Measurements from ENCODE around the gene KREMEN2.

The KREMEN2 gene

DNA sequence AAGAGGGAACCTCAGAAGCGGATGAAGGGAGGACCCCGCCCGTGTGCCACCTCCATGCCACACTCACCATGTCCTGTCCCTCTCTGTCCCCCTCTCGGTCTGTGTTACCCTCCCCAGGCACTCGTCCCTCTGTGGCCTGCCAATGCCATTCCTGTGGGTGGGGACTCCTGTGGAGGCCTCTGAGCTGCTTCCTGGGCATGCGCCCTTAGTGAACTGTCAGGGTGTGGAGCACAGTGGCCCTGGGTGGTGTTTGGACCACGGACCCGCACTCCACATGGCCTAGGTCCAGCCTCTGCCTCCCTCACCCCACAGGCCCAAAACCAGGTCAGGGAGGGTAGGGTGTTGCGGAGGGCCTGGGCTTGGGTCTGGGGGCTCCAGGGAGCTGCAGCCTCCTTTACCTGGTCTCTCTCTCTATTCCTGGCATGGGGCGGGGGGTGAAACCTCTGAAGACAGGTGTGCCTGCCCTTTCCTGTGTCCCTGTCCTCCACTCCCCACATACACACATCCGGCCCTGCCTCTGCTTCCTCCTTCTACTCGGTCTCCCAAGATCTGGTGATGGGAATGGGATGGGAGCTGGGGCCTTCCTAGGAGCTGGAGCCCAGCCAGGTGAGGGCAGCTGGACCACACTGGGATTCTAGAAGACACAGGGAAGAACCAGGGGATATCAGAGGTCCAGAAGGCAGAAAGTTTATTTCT, 27.6 kb downstream of the KREMEN2 start:
- DNase-seq (ENCODE audit: insufficient read length, low spot score) (no peak), FAIRE-seq (no peak)
- TF ChIP-seq SPI1 (IDR thresholded peaks at IDR 0.05; ENCODE audit: low read depth, low read length) (no peak), POU2F2 (IDR thresholded peaks at IDR 0.05; ENCODE audit: low read depth, low read length) (no peak), TAF1 (IDR thresholded peaks at IDR 0.05; ENCODE audit: low read depth, low read length) (no peak)

DNA sequence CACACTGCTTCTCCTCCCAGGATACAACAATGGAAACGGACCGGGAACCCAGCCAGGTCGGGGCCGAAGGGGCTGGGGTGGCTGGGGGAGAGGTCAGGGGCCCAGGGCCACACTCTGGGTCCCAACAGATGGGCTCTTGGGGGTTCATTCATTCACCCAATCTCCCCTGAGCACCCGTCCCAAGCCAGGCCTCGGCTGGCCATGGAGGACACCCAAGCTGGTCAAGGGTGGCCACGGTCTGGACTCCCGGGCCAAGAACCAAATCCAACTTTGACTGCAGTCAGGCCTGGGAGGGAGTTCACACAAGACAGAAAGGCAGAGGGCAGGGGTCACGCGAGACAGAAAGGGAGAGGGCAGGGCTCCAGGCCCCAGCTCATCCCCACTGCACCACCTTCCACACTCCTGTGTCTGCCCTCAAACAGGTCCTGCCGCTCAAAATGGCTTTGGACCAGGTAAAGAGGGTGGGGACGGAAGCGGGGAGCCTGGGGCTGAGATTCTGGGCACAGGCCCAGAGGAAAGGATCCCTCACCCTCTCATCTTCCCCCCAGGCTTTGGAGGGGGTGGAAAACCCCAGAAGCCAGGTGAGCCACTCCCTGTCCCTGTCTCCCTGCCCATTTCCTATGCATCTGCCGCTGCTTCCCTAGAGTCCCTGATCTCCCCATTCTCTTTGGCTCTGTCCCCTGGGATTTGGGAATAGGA, 28.5 kb downstream of the KREMEN2 start:
- FAIRE-seq: no peak
- TF ChIP-seq POLR2AphosphoS5 (IDR thresholded peaks at IDR 0.05; ENCODE audit: low read depth, low read length) (no peak), PAX5 (IDR thresholded peaks at IDR 0.05; ENCODE audit: insufficient read depth, low read length, severe bottlenecking) (no peak), TAF1 (IDR thresholded peaks at IDR 0.05; ENCODE audit: low read depth, low read length) (no peak), POU2F2 (IDR thresholded peaks at IDR 0.05; ENCODE audit: low read depth, low read length) (no peak), POLR2A (IDR thresholded peaks at IDR 0.05; ENCODE audit: low read depth, low read length) (no peak), SPI1 (IDR thresholded peaks at IDR 0.05; ENCODE audit: low read depth, low read length) (no peak)

DNA sequence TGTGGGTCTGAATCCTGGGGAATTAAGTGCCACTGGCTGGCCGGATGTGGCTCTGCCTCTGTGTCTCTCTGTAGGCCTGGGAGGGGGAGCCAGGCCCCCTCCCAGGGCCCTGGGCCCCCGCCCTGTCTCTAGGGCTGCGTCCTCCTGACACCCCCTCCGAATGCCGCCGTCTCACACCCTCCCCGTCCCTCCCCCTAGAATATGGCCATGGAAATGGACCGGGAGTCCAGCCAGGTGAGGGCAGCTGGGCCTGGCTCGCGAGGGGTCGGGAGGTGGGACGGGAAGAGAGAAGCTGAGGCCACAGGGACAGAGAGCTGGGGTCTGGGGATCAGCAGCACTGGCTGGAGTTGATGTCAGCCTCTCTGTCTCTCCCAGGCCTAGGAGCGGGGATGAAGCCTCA, 32.2 kb downstream of the KREMEN2 start:
- FAIRE-seq (no peak), DNase-seq (ENCODE audit: insufficient read length, low spot score) (no peak)
- TF ChIP-seq POU2F2 (IDR thresholded peaks at IDR 0.05; ENCODE audit: low read depth, low read length): no peak
- no peak for TF ChIP-seq PAX5 (IDR thresholded peaks at IDR 0.05; ENCODE audit: insufficient read depth, low read length, severe bottlenecking)
- TF ChIP-seq TAF1 (IDR thresholded peaks at IDR 0.05; ENCODE audit: low read depth, low read length): no peak
- TF ChIP-seq SPI1 (IDR thresholded peaks at IDR 0.05; ENCODE audit: low read depth, low read length): no peak
- no peak for TF ChIP-seq POLR2A (IDR thresholded peaks at IDR 0.05; ENCODE audit: low read depth, low read length)
- TF ChIP-seq POLR2AphosphoS5 (IDR thresholded peaks at IDR 0.05; ENCODE audit: low read depth, low read length): no peak

More for the DNA sequence above, 28.5 kb downstream of the KREMEN2 start:
- DNase-seq (ENCODE audit: insufficient read length, low spot score): no peak

DNA sequence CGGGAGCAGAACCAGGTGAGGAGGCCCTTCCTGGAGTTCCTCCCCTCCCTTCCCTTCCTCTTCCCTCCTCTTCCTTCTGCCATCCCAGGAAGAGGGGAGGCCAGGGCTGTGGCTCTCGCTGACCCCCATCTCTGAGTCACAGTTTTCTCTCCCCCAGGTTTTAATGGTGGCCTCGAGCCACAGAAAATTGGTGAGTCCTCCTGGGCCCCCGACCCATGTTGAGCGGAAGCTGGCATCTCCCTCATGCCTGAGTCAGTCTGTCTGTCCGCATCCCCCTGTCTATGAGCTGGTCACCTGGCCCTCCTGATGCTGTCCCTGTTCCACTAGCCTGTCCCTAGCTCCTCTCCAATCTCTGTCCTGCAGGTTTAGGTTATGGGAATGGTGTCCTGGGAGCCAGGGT, 35.9 kb downstream of the KREMEN2 start:
- DNase-seq (ENCODE audit: insufficient read length, low spot score) (no peak), FAIRE-seq (no peak)
- TF ChIP-seq PAX5 (IDR thresholded peaks at IDR 0.05; ENCODE audit: insufficient read depth, low read length, severe bottlenecking): no peak
- no peak for TF ChIP-seq POLR2A (IDR thresholded peaks at IDR 0.05; ENCODE audit: low read depth, low read length)
- no peak for TF ChIP-seq POU2F2 (IDR thresholded peaks at IDR 0.05; ENCODE audit: low read depth, low read length)
- TF ChIP-seq POLR2AphosphoS5 (IDR thresholded peaks at IDR 0.05; ENCODE audit: low read depth, low read length): no peak
- no peak for TF ChIP-seq SPI1 (IDR thresholded peaks at IDR 0.05; ENCODE audit: low read depth, low read length)
- TF ChIP-seq TAF1 (IDR thresholded peaks at IDR 0.05; ENCODE audit: low read depth, low read length): no peak

DNA sequence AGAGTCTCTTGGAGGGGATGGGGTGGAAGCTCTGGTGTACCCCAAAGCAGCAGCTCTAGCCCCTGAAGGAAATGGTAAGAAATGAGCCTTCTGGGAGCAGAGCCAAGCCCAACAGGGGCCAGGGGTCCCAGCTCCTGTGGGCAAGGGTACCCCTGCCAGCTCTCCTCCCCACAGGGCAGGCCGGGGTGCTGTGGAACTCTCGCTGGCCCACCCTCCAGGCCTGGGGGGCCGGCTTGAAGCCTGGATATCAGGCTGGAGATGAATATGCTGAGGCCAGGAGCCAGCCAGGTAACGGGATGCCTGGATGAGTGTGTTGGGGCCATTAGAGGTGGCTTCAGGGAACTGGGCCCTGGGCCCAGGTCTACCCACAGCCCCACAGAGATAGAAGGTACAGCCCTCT, 36.5 kb downstream of the KREMEN2 start:
- no peak for FAIRE-seq
- TF ChIP-seq PAX5 (IDR thresholded peaks at IDR 0.05; ENCODE audit: insufficient read depth, low read length, severe bottlenecking) (no peak), POU2F2 (IDR thresholded peaks at IDR 0.05; ENCODE audit: low read depth, low read length) (no peak), SPI1 (IDR thresholded peaks at IDR 0.05; ENCODE audit: low read depth, low read length) (no peak), POLR2AphosphoS5 (IDR thresholded peaks at IDR 0.05; ENCODE audit: low read depth, low read length) (no peak), TAF1 (IDR thresholded peaks at IDR 0.05; ENCODE audit: low read depth, low read length) (no peak)
- DNase-seq (ENCODE audit: insufficient read length, low spot score): no peak

DNA sequence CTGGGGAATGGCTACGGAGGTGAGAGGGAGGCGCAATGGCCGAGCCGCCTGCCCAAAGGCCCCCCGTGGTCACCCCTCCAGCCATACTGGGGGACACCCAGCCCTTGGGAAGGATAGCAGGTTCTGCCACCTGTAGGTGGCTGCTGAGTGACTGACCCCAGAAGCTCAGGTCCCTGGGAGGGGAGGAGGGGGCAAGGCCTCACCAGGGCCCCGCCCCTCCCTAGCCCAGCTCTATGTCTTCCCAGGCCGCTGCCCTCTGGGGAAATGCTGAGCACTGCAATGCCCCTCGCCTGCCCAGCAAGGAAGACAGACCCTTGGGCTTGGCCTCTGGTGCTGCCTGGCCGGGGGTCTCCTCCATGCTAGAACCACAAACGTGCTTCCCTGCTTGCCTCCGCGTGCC, 37.2 kb downstream of the KREMEN2 start:
- FAIRE-seq: no peak
- DNase-seq (ENCODE audit: insufficient read length, low spot score): no peak
- TF ChIP-seq TAF1 (IDR thresholded peaks at IDR 0.05; ENCODE audit: low read depth, low read length): no peak
- no peak for TF ChIP-seq SPI1 (IDR thresholded peaks at IDR 0.05; ENCODE audit: low read depth, low read length)
- no peak for TF ChIP-seq POU2F2 (IDR thresholded peaks at IDR 0.05; ENCODE audit: low read depth, low read length)
- TF ChIP-seq PAX5 (IDR thresholded peaks at IDR 0.05; ENCODE audit: insufficient read depth, low read length, severe bottlenecking): no peak
- no peak for TF ChIP-seq POLR2AphosphoS5 (IDR thresholded peaks at IDR 0.05; ENCODE audit: low read depth, low read length)
- TF ChIP-seq POLR2A (IDR thresholded peaks at IDR 0.05; ENCODE audit: low read depth, low read length): no peak

DNA sequence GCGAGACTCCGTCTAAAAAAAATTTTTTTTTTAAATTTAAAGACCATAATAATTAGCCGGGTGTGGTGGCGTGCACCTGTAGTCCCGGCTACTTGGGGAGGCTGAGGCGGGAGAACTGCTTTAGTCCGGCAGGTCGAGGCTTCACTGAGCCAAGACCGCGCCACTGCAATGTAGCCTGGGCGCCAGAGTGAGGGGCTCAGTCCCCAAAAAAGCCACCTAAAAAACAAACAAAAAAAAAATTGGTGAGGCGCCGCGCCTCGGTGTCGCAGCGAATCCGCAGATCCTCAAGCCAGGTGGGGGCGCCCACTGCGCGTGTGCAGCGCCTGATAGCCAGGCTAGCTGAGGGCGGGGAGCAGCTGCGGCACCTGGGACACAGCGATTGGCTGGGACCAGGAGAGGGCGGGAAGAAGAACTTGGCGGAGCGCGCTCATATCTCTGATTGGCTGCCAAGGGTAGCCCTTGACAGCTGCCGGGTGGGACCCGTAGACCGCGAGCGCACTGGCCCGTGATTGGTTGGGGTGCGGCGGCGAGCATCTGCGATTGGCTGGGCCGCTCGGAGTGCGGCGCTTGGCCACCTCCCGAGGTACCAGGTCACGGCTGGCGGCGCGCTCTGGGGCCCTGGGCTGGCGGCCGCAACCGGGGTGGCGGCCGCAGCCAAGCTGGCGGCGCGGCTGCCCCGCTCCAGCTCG, 39.7 kb downstream of the KREMEN2 start:
- peak; percentile 99 for DNase-seq (ENCODE audit: insufficient read length, low spot score)
- peak; percentile 24 for TF ChIP-seq PAX5 (IDR thresholded peaks at IDR 0.05; ENCODE audit: insufficient read depth, low read length, severe bottlenecking)
- TF ChIP-seq TAF1 (IDR thresholded peaks at IDR 0.05; ENCODE audit: low read depth, low read length): no peak
- peak; percentile 99 for FAIRE-seq

DNA sequence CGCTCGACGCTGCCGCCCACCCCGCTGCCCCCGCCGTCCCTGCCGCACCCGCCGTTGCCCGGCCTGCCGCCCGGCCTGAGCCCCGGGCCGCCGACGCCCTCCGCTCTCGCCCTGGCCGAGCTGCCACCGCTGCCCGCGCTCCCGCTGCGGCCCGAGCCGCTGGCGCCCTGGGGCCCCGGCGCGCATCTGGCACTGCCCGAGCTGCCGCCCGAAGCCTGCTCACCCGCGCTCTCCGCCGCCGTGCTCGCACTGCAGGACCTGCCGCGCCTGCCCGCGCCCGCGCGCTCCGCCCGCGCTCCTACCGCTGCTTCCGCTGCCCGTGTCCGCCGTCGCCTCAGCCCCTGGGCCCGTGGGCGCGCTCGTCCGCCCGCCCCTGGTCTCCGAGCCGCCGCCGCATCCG, 40.2 kb downstream of the KREMEN2 start:
- DNase-seq (ENCODE audit: insufficient read length, low spot score) (no peak), FAIRE-seq (no peak)
- TF ChIP-seq POU2F2 (IDR thresholded peaks at IDR 0.05; ENCODE audit: low read depth, low read length): no peak

DNA sequence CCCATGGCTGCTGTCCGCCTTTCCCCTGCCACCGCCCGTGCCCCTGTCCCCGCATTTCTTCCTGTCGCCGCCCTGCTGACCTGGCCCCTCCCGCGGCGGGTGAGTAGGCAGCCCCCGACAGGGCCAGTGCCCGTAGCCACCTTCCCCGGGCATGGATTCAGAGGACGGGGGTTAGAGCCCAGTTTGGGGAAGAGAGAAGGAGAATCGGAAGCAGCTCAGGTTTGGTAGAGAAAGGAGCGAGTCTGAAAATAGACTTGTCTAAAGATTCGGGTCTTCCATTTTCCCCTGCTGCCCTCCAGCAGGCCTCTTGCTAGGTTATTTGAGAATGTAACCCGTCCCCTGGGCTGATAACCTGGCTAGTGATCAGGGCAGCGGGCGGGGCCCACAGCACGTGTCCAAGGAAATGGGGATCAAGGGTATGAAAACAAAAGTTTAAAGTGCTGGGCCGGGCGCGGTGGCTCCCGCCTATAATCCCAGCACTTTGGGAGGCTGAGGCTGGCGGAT, 40.8 kb downstream of the KREMEN2 start:
- no peak for TF ChIP-seq POU2F2 (IDR thresholded peaks at IDR 0.05; ENCODE audit: low read depth, low read length)
- no peak for TF ChIP-seq POLR2A (IDR thresholded peaks at IDR 0.05; ENCODE audit: low read depth, low read length)
- no peak for TF ChIP-seq SPI1 (IDR thresholded peaks at IDR 0.05; ENCODE audit: low read depth, low read length)
- TF ChIP-seq PAX5 (IDR thresholded peaks at IDR 0.05; ENCODE audit: insufficient read depth, low read length, severe bottlenecking): no peak
- no peak for FAIRE-seq
- DNase-seq (ENCODE audit: insufficient read length, low spot score): no peak

Data from GM12891 (cell line).